Right atrium auricular region (tissue), 2 donors: ENCODE data around the gene ODR4. TPM values are rescaled to one million over a fixed set of nuclear protein-coding genes. Genes with fewer than 3 reads are reported as not detected.
"Not testable (repeated sequence)": the region's sequence is repeated elsewhere in the genome, so short reads cannot be mapped to it uniquely, and the experiment has no call there.

ENCODE experiments used
- DNase-seq: peaks from one replicate; pipeline ENCODE4 v3.0.0-alpha.2; 2019; ENCODE audit warnings: low spot score
- H3K27ac ChIP-seq, 2 donors: fragments of 200-600 bp; sonication (generic); 1 replicate in 1 of 2; 2 replicates in 1 of 2; pipeline ENCODE4 v1.5.1; 2016 to 2019
- H3K27me3 ChIP-seq, 2 donors: fragments of 200-600 bp; sonication (generic); one replicate each; pipeline versions ENCODE4 v1.5.1 to v1.6.0; 2017 to 2019
- H3K36me3 ChIP-seq: fragments of 200-600 bp; sonication (generic); one replicate; pipeline ENCODE4 v1.5.1; 2016
- H3K4me1 ChIP-seq, 2 donors: fragments of 200-600 bp; sonication (generic); one replicate each; pipeline versions ENCODE4 v1.5.1 to v1.6.0; 2017 to 2019
- H3K4me3 ChIP-seq, 2 donors: fragments of 200-600 bp; sonication (generic); 1 replicate in 1 of 2; 2 replicates in 1 of 2; pipeline ENCODE4 v1.5.1; 2017 to 2019; ENCODE audit warnings: mild to moderate bottlenecking in 1 of 2, moderate library complexity in 1 of 2
- H3K9me3 ChIP-seq, 2 donors: fragments of 200-600 bp; sonication (generic); one replicate each; pipeline ENCODE4 v1.5.1; 2019
- CTCF ChIP-seq, 2 donors: fragments of 200-600 bp; sonication (generic); IDR thresholded peaks; one replicate each; pipeline ENCODE4 v1.5.1; 2019; ENCODE audit warnings: antibody characterized with exemption in 2 of 2
- total RNA-seq, 2 donors: library from RNA; depleted of rRNA; stranded (reverse); fragments of >200 nt; gene quantifications; one replicate each; pipeline ENCODE4 v1.1.0, GENCODE V29; 2016

The ODR4 gene
- total RNA-seq, 2 donors from 2014 or later: 10.2 to 12.1 TPM

GRCh38 chr1:186442651-186443375 lies 67.2 kb downstream of the ODR4 start:
- Histone ChIP-seq H3K4me1 (no peaks in the 10 kb centered on the region), H3K27ac (no peak overlapping the region), H3K9me3 (no peaks in the 10 kb centered on the region), H3K36me3 (no peaks in the 10 kb centered on the region), H3K27me3 (no peaks in the 10 kb centered on the region), H3K4me3 (no peak overlapping the region)
- no peak for TF ChIP-seq CTCF (IDR thresholded peaks at IDR 0.05)
- no peak for DNase-seq

- H3K4me3 ChIP-seq: no peak overlapping the region
- no peak for TF ChIP-seq CTCF (IDR thresholded peaks at IDR 0.05)
- H3K4me1 ChIP-seq: no peaks in the 10 kb centered on the region
- no peak overlapping the region for H3K27ac ChIP-seq
- no peaks in the 10 kb centered on the region for H3K9me3 ChIP-seq
- H3K27me3 ChIP-seq: no peaks in the 10 kb centered on the region
- DNase-seq: no peak
- H3K36me3 ChIP-seq: no peaks in the 10 kb centered on the region
These were observed 68.0 kb downstream of the ODR4 start for GRCh38 chr1:186443638-186444037.

GRCh38 chr1:186446152-186446551 lies 70.5 kb downstream of the ODR4 start:
- Histone ChIP-seq H3K27me3 (no peaks in the 10 kb centered on the region), H3K27ac (no peak overlapping the region), H3K9me3 (no peaks in the 10 kb centered on the region), H3K4me3 (no peak overlapping the region), H3K4me1 (no peaks in the 10 kb centered on the region), H3K36me3 (no peaks in the 10 kb centered on the region)
- DNase-seq: no peak
- no peak for TF ChIP-seq CTCF (IDR thresholded peaks at IDR 0.05)

GRCh38 chr1:186454981-186455380 lies 79.3 kb downstream of the ODR4 start:
- H3K27me3 ChIP-seq: no peaks in the 10 kb centered on the region
- H3K9me3 ChIP-seq: no peaks in the 10 kb centered on the region
- no peak for TF ChIP-seq CTCF (IDR thresholded peaks at IDR 0.05)
- no peak overlapping the region for H3K4me3 ChIP-seq
- no peaks in the 10 kb centered on the region for H3K36me3 ChIP-seq
- DNase-seq: no peak
- no peaks in the 10 kb centered on the region for H3K4me1 ChIP-seq
- no peak overlapping the region for H3K27ac ChIP-seq

GRCh38 chr1:186456729-186457255 lies 81.2 kb downstream of the ODR4 start:
- DNase-seq: no peak
- no peak for TF ChIP-seq CTCF (IDR thresholded peaks at IDR 0.05)
- Histone ChIP-seq H3K27ac (no peak overlapping the region), H3K4me3 (no peak overlapping the region), H3K9me3 (no peaks in the 10 kb centered on the region), H3K27me3 (no peaks in the 10 kb centered on the region), H3K4me1 (no peaks in the 10 kb centered on the region), H3K36me3 (no peaks in the 10 kb centered on the region)

- H3K27ac ChIP-seq, H3K27me3 ChIP-seq, H3K4me3 ChIP-seq, H3K36me3 ChIP-seq, H3K4me1 ChIP-seq, H3K9me3 ChIP-seq, DNase-seq: not testable (repeated sequence)
These were observed 83.5 kb downstream of the ODR4 start for GRCh38 chr1:186459161-186459560.
